ENCODE measurements around the gene TUBA4B. TPM values are rescaled to one million over a fixed set of nuclear protein-coding genes. Genes with fewer than 3 reads are reported as not detected.

The TUBA4B gene
- total and polyA plus RNA-seq, 2 of the 4 experiments (the other 2 are of a cell fraction): not detected

DNA sequence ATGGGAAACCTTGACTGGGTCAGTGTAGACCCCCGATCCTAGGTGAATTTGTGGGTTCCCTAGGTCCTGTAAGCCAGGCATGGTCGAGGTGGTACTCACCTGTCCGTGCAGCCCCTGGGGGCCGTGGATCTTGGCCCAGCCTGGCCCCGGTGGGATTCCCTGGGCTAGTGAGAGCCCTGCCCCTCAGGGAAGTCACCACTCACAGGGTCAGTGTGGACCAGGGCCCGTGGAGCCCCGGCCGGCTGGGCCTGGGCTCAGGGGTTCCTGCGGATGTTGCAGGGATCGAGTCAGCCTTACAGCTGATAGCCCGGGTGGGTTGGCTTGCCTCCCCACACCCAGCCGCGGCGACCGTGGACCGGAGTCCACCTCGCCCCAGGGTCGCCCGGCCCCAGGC is 24.1 kb upstream of the TUBA4B start:
- intact Hi-C loops (cut with micrococcal nuclease) (loop anchor here (1.0 kb wide), 1 partner anchor 65 kb away; no protein-coding TSS in a partner anchor), dilution Hi-C loops (cut with HindIII; ENCODE audit: low sequenced_read_pairs, unreplicated experiment) (no loop called here), in situ Hi-C loops (cut with MboI; ENCODE audit: low sequenced_read_pairs) (no loop called here)
- ChIA-PET POLR2A (ENCODE audit: unreplicated experiment) (interaction anchor here (0.7 to 1.1 kb wide), 2 partner anchors 16 to 20 kb away, joined by 6 to 18 read pairs; no protein-coding TSS in a partner anchor), CTCF (interaction anchor here (1.3 kb wide), 1 partner anchor 66 kb away, joined by 8 read pairs; no protein-coding TSS in a partner anchor)
- peak overlapping the region; percentile 93 for H3K14ac ChIP-seq (replicated peaks; ENCODE audit: low read depth, low read length)
- H4K8ac ChIP-seq (ENCODE audit: low read depth in 2 of 2, low read length in 2 of 2): peak overlapping the region; percentile 26 to 66; a peak in 2 of 4 replicates
- H2BK20ac ChIP-seq (ENCODE audit: low read depth, low read length): no peak overlapping the region
- TF ChIP-seq BHLHE40 (IDR thresholded peaks at IDR 0.05; ENCODE audit: low read depth, low read length) (no peak), MXI1 (IDR thresholded peaks at IDR 0.05; ENCODE audit: borderline replicate concordance, low read depth, low read length) (peak; percentile 8; the same call in 1 of the 2 replicates), NFE2L2 (IDR thresholded peaks at IDR 0.05; ENCODE audit: low read depth, low read length) (no peak)
- H3K9me3 ChIP-seq (ENCODE audit: control insufficient read depth, insufficient read depth, low read length): no peaks in the 10 kb centered on the region
- ATAC-seq (ENCODE audit: low read depth) (peak; percentile 30; the same call in 1 of the 2 replicates), DNase-seq (no peak)
- H3K9me1 ChIP-seq (ENCODE audit: insufficient read depth, low read length): peaks cover 8% of the 10 kb centered on the region; the same call in 1 of the 2 replicates
- 0 out of 3 replicates have a peak overlapping the region, but pooled peaks have one; percentile 25 for H2BK15ac ChIP-seq (ENCODE audit: low read depth, low read length)
- H3K4me1 ChIP-seq (ENCODE audit: control insufficient read depth, insufficient read depth, low read length): peaks cover 5% of the 10 kb centered on the region
- BruUV-seq (replicated peaks): no TSS peak
- H3K56ac ChIP-seq (ENCODE audit: extremely low read depth, insufficient read depth, low read length): peak overlapping the region; percentile 69; the same call in 1 of the 2 replicates
- peak overlapping the region; percentile 71 for H2BK5ac ChIP-seq (ENCODE audit: low read depth, low read length, poor library complexity, severe bottlenecking)
- H3K18ac ChIP-seq (ENCODE audit: low read depth, low read length): no peak overlapping the region
- no peaks in the 10 kb centered on the region for H4K20me1 ChIP-seq (ENCODE audit: insufficient read depth, low read length)
- peaks cover 36% of the 10 kb centered on the region for H3K36me3 ChIP-seq (ENCODE audit: control insufficient read depth, insufficient read depth, low read length)
- H2AK5ac ChIP-seq (ENCODE audit: low read depth, low read length): peak overlapping the region; percentile 22; the same call in 1 of the 2 replicates
- H3K79me1 ChIP-seq (ENCODE audit: low read depth in 1 of 2, low read length in 2 of 2): peaks cover 46 to 56% of the 10 kb centered on the region in 2 experiments
- peak overlapping the region; percentile 31 for H4K5ac ChIP-seq (ENCODE audit: low read depth, low read length)
- H3K9ac ChIP-seq (ENCODE audit: low read depth, low read length): peak overlapping the region; percentile 82
- H3K4me2 ChIP-seq (ENCODE audit: low read depth, low read length): peak overlapping the region; percentile 93
- H3K23ac ChIP-seq (ENCODE audit: low read depth, low read length): peak overlapping the region; percentile 87
- 100% methylated on average over 1 of the region's 19 CpGs; no CpG with 5 or more reads in 1 of the 2 experiments for WGBS, 2 experiments (ENCODE audit: extremely low coverage in 2 of 2, insufficient read length in 1 of 2)
- peak overlapping the region; percentile 99 for H2AFZ ChIP-seq (replicated peaks; ENCODE audit: low read length, poor library complexity)
- H2BK120ac ChIP-seq (ENCODE audit: low read depth, low read length): no peak overlapping the region; the same call in 1 of the 2 replicates
- H3K4ac ChIP-seq (ENCODE audit: low read depth, low read length): peak overlapping the region; percentile 51
- H3K27ac ChIP-seq (ENCODE audit: insufficient read depth, low read length): peak overlapping the region; percentile 70
- H4K91ac ChIP-seq (ENCODE audit: insufficient read depth, low read depth, low read length): peak overlapping the region; percentile 68
- peak overlapping the region; percentile 94 for H2AK9ac ChIP-seq (replicated peaks; ENCODE audit: low read depth, low read length, poor library complexity)
- H3K27me3 ChIP-seq (ENCODE audit: control insufficient read depth, insufficient read depth, low read length): no peaks in the 10 kb centered on the region
- H3K4me3 ChIP-seq (ENCODE audit: insufficient read depth, low read depth, low read length): peak overlapping the region; percentile 79
